KG1 (cell line): ENCODE measurements around the gene CCM2.
"Not testable (repeated sequence)": the region's sequence is repeated elsewhere in the genome, so short reads cannot be mapped to it uniquely, and the experiment has no call there.

ENCODE experiments used
- DNase-seq: peaks from one replicate; lab custom pipeline; 2025; lab: John Stamatoyannopoulos, UW

CCM2 gene

DNA sequence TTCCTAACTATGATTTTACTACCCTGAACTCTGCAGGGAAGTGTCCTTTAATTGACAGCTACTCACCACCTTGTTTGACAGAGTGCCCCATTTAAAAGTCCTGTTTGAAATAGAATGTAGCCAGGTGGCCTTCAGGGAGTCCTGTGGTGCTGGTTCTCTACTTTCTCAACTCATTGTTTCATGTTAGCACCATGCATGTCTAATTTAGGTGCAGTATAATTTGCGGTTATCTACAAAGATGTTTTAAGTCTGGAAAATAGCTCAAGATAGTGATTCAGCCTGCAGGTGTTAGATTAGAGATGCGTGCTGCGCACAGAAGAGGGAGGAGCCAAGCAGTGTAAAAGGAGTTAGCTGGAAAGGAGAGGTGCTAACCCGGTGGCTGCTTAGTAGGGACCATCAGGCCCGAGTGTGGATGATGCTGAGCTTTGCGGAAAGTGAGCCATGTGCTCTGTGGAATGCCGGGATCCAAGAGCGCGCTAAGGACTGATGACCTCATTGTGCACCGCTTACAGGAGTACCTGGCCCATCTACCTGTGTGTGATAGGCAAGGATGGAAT lies 1.2 kb downstream of the CCM2 start:
- DNase-seq = peak; percentile 32

- no peak for DNase-seq
Measured at GRCh38 chr7:45001826-45002225, 1.8 kb downstream of the CCM2 start.

- no peak for DNase-seq
Measured at GRCh38 chr7:45003789-45004188, 3.8 kb downstream of the CCM2 start.

DNA sequence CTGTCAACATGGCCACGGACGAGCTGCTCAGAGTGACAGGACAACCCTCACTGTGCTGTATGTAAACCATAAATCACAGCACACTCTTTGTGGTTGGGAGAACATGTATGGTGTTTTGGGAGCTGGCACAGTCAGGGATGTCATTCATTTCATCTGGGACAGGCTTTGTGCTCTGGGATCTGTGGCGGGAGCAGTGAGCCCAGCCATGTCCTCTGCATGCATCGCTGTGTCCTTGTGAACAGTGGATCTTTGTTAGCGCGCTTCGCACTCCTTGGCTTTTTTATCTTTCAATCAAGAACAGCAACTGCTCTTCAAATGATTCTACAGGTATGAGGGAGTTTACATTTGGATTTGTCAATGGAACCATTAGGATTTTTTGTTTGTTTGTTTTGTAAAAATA lies 7.1 kb downstream of the CCM2 start:
- no peak for DNase-seq

DNA sequence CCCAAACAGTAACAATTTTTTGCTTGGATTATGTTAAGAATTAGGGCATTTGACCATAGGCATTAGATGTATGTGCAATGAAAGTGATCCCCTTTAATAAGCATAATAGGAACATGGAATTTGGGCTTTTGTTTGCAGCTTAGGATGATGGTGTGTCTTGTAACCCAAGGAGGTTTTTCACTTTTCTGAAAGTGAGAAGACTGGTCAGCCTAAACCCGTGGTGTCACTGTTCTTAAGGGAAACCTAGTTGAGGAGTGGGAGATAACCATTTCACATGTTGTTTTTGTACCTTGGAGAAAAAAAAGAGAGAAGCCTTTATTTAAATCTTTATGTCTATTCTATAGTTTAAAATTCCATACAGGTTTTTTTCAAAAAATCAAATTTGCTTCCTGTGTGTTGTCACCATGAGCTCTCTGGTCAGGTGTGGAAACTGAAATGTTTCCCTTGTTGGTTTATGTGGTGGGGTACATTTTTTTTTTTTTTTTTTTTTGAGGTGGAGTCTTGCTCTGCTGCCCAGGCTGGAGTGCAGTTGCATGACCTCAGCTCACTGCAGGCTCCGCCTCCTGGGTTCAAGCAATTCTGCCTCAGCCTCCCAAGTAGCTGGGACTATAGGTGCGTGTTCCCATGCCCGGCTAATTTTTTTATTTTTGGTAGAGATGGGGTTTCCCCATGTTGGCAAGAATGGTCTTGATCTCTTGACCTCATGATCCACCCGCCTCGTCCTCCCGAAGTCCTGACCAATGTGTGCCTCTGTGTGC lies 7.7 kb downstream of the CCM2 start:
- DNase-seq = no peak

DNA sequence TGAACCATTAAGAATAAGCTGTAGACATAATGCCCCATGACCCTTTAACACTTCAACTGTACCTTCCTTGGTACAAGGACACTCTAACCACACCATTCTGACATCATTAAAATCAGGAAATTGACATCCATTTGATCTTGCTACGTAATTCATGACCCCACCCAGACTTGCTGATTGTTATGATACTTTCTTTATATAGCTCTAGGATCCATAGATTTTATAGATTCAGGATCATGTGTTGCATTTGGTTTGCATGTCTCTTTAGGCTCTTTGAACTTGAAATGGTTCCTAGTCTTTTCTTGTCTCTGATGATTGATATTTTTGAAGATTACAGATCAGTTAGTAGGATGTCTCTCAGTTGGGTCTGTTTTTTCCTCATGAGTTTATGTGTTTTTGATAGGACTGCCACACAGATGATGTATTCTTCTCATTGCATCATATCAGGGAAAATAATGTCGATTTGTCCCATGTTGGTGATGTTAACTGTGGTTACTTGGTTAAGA lies 13.5 kb downstream of the CCM2 start:
- no peak for DNase-seq

DNA sequence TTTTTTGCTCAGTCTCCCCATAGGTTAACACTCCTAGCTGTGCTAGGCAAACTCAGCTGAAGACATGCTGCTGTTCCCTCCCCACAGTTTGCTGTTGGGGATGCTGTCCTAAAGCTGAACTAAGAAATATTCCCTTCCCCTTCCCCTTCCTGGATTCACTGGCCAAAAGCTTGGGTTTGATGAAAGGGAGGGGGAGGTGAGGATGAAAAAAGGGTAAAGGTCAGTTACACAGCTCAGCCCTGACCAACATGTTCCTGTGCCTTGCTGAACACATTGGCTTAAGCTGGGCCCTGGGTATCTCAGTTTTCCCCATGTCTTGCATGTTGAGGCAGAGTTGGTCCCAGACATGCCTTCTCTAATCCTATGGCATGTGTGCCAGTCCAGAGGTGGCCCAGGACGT lies 15.3 kb downstream of the CCM2 start:
- DNase-seq = no peak

DNA sequence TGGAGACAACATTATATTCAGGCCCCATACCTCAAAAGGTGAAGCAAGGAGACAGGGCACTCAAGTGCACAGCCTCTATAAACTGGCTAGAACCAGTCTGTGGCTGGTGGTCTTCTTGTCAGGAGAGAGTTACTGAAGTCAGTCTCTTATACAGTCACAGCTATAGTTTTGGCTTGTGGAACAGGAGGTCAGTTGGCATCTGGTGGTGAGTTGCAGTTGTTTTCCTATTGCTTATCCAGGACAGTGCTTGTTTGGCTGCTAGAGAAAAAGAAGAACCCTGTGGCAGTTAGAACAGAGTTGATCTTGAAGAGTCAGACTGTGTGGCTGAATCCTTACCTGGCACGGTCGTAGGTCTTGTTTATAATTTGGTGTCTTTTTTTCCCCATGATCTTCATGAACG lies 17.3 kb downstream of the CCM2 start:
- no peak for DNase-seq

DNA sequence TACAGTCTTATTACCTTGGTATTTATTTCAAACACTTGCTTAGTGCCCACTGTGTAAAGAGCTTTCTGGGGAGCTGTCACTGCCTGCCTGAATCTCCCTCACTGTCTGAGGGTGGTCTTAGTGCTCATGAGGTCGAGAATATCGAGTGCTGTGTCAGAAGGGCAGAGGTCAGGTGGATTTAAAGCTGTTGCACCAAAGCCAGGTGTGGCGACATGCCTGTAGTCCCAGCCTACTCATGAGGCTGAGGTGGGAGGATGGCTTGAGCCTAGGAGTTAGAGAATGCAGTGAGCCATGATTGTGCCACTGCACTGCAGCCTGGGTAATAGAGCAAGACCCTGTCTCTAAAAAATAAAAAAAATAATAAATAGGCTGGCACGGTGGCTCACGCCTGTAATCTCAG lies 20.9 kb downstream of the CCM2 start:
- no peak for DNase-seq

DNA sequence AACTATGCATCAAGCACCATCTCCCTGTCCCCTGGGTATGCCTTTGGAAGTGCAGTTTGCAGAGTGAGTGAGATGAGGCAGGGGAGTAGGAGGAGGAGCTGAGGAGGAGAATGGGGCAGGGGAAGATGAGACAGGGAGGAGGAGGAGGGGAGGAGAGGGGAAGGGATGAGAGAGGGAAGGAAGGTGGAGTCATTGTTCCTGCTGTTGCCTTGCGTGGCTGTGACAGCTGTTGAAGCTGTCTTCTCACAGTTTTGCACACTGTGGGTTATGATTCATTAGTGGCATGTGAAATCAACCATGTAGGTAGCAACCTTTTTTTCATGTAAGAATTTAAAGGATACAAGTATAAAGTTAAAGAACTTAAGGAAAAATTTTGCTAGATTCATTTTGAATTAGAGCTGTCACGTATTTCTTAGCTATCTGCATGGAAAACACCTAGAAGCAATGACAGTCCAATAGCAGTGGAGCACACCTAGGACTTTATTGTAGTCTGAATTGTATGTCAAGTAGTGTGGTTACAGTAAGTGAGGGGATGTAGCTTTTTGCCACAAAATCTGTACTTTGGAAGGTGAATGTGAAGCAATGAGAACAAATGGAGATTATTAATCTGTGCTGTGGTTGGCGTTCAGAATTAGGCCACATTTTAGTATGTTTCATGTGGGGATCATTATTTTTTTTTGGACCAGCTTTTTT lies 21.7 kb downstream of the CCM2 start:
- no peak for DNase-seq

DNA sequence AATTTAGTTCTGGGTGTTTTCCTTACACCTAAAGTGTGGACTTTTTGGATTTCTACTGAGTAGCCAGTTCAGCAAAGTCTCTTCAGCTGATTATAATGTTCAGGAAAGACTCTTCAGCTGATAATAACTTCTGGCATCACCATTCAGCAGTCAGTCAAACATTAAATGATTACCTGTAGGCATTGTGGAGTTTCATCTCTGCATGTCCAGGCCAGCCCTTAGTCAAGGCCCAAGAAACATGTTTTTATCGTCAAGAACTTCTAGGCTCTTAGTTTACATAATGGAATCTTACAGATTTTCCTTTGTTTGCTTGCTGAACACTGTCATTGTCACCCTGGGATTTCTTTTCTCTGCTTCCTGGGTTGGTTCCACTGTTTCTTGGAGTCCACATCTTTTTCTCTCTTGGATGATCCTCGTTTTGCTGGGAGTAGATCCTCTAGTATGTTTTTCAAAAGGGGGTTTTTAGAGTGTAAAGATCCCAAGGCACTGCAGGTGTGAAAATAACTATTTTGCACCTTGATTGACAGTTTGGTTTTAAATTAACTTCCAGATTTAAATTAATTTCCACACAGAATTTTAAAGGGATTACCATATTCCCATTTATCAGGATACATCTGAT lies 24.2 kb downstream of the CCM2 start:
- DNase-seq = no peak

DNA sequence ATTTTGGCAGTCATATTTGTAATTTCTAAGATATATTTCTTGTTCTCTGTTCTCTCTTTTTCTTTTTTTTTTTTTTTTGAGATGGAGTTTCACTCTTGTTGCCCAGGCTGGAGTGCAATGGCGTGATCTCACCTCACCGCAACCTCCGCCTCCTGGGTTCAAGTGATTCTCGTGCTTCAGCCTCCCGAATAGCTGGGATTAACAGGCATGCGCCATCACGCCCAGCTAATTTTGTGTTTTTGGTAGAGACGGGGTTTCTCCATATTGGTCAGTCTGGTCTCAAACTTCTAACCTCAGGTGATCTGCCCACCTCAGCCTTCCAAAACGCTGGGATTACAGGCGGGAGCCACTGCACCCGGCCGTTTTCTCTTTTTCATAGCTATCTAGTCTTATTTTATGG lies 25.5 kb downstream of the CCM2 start:
- DNase-seq = not testable (repeated sequence)

DNA sequence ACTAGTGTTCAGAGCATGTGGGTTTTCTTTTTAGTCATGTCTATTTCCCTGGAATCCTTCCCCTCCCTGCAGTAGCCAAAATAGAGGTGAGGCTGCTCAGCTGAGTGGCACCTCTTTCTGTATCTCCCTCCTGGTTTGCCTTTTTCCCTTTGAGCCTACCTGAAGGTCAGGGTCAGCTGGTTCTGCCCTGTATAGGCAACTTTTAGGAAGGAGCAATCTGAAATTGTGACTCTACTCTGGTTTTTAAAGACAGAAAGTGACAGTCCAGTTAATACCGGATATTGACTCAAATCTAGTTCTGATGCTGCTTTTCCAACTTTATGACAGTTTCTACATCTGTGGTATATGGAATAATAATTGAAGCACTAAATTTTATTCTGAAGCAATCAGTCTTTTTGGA lies 26.0 kb downstream of the CCM2 start:
- no peak for DNase-seq

DNA sequence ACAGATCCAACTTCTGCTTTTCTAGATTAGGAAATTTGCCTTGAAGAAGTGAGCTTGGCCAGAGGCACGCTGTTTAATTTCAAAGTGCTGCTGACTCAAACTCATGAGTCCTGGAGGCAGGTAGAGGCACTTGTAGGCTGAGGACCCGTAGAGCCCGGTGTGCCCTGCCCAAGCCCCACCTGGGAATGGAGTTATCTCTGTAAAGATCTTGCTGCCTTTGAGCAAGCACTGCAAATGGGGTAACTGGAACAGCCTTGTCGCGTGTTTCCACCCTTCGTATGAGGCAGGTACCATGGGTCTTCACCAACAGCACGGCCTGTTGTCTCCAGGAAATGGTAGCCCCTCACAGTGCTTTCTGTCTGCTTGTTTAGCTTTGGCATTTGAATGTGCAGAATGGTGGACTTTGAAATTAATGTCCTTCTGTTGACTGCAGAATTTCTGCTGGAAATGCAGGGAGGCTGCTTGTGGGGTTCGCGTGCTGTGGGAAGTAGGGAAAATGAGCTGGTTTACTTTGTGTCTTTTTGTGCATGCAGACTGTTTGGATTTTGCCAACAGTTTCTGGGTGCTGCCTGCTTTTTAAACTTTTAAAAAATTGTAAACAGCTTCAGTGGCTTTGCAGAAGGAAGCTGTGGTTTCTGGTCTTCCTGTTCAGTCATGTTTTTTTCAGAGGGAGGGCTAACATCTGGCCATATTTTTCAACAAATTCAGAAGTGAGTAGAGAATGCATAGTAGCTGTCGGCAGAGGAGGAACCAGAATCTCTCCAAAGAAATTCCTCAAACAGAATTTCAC lies 27.2 kb downstream of the CCM2 start:
- DNase-seq = peak; percentile 76

DNA sequence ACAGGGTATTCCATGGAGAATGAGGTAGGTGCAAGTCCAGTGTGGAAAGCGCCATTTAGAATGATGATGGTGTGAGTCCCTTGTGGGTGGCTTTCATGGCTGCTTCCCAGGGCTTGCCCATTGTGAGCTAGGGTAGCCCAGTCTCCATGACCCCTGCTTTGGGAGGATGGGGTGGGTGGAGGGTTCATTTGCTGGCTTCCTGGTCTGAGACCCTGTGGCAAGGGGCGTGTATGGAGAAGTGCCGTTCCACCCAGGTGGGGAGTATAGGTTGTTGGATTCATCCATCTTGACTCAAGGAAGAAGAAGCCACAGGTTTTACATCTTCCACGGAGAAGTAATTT lies 27.7 kb downstream of the CCM2 start:
- DNase-seq = no peak

DNA sequence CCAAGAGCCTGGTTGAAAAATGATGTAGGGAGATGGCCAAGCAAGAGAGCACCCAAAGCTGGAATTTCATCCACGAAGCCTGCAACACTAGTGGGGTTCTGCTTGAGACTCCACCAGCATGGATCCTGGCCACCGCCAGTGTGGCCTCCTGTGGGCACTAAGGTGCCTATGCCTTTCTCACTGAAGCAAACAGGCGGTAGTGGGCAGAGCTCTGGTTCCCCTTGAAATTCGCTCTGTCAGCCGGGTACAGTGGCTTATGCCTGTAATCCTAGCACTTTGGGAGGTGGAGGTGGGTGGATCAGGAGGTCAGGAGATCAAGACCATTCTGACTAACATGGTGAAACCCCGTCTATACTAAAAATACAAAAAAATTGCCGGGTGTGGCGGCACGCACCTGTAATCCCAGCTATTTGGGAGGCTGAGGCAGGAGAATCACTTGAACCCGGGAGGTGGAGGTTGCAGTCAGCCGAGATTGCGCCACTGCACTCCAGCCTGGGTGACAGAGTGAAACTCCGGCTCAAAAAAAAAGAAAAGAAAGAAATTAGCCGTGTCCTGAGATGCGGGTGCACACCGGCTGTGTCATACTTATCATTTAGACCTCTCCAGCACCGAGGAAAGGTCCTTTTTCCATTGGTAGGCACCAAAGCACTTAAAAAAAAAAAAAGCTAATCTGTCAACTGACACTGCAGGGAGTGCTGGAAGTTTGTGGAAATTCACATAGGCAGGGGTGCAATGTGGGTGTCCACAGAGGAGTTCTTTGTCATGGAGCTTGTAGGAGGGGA lies 28.3 kb downstream of the CCM2 start:
- DNase-seq = no peak

- DNase-seq = no peak
Measured at GRCh38 chr7:45028920-45029344, 28.9 kb downstream of the CCM2 start.

DNA sequence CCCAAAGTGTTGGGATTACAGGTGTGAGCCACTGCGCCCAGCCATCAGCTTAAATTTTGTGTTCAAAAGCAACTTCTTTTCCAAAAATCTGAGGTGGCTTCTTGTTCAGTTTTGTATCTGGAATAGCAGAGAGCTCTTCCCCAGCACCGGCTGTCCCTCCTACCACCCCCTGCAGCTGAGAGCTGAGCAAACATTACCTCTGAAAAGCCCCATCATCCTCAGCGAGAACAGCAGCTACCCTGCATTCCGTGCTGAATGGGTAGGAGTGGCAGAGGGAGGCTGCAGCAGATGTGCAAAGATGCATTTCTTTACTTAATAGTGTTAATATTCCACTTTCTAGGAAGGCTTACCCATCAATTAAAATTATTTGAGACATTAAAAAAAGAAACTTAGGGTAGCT lies 31.8 kb downstream of the CCM2 start:
- no peak for DNase-seq

DNA sequence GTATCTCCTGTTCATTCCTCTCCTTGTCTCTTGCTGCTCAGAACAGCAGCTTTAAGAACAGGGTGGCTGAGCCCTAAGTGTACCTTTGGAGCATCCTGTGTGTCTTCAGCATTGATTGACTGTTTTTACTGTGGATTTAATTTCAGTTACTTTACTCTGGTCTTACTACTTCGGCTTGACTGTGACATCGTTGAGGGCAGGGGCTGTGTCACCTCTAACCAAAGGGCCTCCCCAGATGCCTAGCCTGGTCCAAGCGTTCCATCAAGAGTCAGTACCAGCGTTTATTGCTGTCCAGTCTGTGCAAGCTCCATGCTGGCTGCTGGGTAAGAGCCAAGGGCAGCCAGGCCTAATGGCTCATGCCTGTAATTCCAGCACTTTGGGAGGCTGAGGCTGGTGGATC lies 32.4 kb downstream of the CCM2 start:
- DNase-seq = no peak

DNA sequence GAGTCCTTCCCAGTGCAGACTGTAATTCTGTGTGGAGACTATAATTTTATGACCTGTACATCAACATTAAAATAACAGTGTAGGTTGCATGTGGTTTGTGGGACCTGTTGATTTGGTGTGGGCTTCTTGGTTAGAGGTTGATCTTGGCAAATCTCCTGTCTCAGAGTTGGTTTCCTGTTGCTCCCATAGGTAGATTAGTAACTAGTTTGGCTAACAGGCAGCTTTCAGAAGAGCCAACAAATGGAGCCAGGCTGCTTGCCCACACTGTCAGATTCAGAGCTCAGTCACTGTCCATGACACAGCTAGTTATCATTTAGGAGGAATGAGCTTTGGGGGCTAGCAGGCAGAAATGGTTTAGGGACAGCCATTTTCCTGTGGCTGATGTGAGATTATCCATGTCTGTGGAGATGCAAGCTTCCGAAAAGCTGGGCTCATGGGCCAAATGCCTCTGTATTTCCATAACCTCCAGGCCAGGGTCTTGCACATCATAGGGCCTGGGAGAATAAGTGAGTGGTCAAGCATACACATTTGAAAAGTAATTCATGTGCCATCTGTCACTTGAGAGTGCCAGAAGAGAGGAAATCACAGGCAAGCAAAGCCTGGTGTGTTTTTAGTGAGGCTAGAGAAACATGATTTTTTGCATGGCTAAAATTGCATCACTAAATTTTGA lies 33.4 kb downstream of the CCM2 start:
- no peak for DNase-seq

DNA sequence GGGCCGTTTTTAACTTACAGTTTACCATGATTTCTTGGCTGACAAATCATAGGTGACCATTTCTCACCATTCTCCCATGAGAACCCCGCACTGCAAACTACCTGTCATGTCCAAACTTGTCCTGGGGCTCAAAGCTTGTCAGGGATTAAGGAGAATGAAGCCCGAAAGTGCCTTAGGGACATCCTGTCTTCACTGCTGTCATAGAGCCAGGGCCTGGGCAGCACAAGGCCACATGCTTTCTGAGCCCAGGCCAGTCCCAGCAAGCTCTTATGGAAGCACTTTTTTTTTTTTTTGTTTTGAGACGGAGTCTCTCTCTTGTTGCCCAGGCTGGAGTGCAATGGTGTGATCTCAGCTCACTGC lies 33.9 kb downstream of the CCM2 start:
- no peak for DNase-seq
